NCI-H187 treated with DMSO at 0.1 percent for 48 hours (cell line): ENCODE results near the gene SORL1-AS1.
"Not testable (repeated sequence)": the region's sequence is repeated elsewhere in the genome, so short reads cannot be mapped to it uniquely, and the experiment has no call there.

ENCODE experiments used
- DNase-seq: peaks from one replicate; lab custom pipeline; 2025; lab: John Stamatoyannopoulos, UW

SORL1-AS1 gene

DNA sequence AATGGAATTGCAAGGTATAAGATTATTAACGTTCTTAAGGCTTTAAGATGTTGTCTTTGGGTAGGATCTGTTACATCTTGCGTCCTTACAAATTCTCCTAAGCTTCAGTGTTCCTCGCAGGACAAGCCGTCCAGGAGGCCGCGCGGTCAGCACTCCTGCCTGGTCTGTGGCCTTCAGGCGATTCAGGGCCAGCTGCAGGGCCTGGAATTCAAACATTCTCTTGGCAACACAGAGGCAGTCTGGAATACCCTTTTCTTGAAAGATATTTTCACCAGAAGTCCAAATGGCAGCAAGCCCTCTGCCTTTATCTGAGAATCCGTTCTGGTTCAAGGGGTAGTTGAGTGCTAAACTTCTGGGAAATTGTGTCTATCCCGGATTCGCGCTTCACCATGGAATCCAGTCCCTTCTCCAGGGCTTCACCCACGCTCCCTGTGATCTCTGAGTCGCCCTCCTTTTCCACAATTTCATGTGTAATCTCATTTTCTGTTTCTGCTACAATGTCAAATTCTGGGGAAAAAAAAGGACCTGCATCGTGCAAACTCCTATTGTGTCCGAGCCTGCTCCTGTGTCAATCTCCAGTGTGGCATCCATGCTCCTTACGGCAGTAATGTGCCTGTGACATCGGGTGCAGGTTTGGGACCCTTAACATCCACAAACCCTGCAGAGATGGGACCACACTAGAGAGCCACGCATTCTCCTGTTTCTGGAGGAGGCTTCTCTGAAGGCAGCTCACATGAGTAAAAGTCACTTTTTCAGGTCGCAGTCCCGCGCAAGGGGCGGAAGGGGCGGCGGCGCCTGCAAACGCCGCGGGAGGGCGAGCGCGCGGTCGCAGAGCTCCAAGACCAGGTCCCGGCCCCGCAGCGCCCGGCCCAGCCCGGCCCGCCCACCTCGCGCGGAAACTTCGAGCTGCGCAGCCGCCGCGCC lies 26.0 kb downstream of the SORL1-AS1 start:
- no peak for DNase-seq

DNA sequence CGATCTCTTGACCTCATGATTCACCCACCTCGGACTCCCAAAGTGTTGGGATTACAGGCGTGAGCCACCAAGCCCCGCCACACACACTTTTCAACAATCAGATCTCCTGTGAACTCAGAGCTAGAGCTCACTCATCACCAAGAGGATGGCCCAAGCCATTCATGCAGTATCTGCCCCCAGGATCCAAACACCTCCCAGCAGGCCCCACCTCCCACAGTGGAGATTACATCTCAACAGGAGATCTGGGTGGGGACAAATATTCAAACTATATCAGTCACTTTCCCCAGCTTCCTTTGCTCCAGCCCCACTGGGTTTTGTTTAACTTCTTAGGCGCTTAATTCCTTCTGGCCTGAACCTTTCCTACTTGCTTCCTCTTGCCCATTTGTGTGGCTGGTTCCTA lies 26.9 kb downstream of the SORL1-AS1 start:
- DNase-seq = no peak

DNA sequence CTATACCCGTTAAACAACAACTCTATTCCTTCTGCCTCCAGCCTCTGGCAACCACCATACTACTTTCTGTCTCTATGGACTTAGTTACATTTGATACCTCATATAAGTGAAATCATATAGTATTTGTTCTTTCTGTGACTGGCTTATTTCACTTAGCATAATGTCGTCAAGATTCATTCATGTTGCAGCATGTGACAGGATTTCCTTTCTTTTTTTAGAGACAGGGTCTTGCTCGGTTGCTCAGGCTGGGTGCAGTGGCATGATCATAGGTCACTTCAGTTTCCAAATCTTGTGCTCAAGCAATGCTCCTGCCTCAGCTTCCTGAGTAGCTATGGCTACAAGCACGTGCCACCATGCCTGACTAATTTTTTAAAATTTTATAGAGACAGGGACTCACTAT lies 30.1 kb downstream of the SORL1-AS1 start:
- no peak for DNase-seq

DNA sequence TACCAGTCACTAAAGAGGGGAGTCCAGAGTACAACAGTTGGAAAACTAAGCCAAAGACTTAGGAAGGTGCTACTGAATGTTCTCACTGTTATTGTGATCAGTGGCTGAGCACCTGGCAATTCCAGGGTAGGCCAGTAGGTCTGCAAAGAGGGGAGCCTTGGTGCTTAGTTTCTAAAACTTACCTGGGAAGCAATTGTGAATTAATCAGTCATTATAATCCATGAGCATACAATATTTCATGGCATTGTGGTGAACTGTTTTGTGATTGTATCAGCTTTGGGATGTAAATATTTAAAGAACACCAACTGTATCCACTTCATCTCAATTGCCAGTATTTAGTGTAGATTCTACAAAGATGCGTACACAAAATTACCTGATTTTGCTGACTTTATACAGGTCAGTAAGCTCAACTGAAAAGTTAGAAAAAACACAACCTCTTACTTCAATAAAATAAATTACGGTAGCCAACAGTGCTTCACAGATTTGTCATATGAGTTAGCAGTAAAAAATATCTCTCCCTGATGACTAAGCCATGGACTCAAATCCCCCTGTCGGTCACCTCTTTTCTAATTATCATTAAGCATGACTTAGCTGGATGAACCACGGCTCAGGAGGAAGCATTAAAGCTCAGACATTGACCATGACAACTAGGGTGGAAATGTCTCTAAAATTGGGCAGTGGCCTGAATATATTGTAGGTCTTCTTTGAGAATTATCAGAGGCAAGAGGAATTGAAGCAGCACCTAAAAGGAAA lies 31.4 kb downstream of the SORL1-AS1 start:
- DNase-seq = no peak

DNA sequence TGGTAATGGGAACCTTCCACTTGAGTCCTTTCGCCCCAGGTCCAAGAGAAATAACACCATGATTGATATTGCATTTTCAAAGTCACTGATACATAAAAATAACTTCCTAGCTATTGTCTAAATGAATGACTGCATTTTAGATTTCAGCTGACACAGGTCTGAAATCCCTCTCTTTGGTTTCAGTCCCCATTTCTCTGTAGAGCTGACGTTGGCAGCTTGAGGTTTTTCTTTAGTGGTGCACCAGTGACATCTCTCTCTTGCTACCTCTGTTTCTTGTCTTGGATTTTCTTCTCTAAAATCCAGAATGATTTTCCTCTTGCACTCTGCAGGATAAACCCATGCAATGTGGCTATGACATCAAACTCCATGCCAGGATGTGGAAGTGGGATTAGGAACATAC lies 32.4 kb downstream of the SORL1-AS1 start:
- no peak for DNase-seq

DNA sequence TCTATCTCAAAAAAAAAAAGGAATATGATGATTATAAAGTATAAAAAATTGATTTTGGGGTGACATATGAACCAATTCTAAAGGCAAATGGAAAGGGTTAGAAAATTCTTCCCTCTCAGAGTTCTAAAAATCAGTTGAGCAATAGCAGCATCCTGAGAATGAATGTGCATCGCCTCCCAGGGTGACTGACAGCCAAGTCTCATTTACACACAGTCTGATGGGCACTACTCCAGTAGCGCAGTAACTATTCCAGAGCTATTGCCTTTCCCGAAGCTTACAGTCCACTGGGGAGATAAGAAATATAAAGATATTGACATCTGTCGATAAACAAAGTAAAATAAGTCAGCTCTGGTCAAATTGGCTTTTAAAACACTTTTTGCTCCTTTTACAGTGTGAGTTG lies 32.9 kb downstream of the SORL1-AS1 start:
- DNase-seq = no peak

DNA sequence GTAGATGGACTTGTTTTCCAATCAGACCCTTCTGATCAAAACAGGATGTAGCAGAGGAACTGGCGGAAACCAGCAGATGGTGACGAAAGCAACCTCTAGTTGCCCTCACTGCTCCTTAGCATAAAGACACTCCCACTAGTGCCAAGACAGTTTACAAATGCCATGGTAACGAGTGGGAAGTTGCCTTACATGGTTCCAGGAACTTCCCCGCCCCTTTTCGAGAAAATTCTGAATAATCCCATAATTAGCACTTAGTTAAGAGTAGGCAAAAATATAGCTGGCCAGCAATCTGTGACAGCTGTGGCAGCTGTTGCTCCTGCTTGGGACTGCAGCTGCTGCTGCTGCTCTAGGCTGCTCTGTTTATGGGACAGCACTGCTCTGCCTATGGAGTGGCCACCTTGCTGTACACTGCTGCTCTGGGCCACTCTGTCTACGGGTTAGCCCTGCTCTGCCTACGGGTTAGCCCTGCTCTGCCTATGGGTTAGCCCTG lies 34.1 kb downstream of the SORL1-AS1 start:
- no peak for DNase-seq

DNA sequence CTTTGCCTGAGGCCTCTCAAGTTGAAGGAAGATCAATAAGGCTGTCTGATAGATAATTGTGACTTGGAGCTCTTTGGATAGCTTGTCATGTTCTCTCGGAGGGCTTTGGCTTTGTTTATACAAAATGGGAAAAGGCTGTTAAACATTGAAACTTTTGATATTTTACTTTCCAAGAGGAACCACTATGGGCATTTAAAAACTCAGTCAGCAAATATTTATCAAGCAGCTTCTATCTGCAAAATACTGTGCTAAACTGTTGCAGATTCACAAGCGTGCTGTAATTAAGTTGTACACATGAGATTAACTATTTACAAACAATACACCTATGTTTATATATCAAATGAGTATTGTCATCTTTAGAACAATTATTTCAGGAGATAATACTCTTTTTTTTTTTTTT lies 35.2 kb downstream of the SORL1-AS1 start:
- no peak for DNase-seq

DNA sequence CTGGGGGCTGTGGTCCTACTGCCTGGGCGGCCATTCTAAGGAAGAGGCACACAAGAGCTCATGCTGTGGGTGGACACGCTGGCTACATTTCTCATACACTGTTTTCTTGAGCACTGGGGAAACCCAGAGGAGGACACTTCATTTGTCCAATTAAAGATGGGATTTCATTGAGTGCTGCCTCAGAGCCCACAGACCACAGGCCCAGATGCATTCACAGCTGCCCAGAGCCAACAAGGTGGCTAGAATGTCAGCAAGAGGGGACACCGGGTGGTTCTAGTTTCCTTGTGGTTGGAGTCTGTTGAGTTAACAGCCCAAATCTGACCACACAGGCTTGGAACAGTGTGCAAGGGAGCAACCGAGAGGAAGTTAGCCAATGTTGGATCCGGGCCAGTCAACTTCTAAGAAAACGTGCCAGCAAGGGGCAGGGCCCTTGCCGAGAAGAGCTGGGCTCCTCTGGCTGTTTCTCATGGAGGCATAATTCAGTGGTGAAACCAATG lies 35.7 kb downstream of the SORL1-AS1 start:
- no peak for DNase-seq

DNA sequence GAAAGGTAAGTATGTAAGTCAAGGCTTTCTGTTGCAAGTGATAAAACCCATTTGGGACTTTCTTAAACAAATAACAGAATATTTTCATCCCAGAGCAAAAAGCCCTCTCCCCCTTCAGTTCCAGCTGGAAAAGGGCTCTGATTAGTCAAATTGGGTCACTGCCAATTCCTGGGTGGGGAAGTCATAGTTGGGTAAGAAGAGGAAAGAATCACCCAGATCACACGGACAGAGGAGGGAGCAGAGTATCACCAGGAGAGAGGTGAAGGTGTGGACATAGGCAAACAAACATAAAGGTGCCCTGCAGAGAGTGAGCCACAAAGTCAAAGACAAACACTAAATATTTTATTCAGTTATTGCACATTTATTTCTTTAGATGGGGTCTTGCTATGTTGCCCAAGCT lies 36.9 kb downstream of the SORL1-AS1 start:
- no peak for DNase-seq

DNA sequence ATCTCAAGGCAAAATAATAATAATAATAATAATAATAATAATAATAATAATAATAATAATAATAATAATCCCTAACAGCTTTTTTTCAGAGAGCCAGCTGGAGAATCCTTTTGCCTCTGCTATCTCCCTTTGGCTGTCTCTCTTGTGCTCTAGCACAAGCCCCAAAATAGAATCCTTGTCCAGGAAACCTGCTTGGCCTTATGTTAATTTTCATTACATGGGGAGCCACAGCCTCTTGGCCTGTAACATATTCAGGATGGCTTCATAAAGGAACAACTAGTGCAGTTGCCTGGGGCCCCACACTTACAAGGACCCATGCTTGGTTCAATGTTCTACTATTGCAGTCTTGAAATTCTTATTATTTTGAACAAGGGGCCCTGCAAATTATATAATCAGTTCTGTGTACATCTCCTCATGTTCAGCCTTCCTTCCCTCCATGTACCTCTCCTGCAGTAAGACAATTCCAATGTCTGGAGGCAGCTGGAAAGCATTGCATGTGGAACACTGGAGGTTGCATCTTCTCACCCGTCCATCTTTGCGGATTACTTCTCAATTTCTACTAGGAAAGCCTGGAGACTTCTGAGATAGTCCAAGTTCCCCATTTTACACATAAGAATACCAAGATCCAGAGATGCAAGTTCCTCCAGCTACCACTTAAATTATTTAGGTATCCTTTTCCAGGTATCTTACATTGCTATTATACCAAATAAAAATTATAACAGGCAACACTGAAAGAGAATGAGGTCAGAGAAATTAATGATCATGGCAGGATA lies 38.4 kb downstream of the SORL1-AS1 start:
- DNase-seq = no peak

DNA sequence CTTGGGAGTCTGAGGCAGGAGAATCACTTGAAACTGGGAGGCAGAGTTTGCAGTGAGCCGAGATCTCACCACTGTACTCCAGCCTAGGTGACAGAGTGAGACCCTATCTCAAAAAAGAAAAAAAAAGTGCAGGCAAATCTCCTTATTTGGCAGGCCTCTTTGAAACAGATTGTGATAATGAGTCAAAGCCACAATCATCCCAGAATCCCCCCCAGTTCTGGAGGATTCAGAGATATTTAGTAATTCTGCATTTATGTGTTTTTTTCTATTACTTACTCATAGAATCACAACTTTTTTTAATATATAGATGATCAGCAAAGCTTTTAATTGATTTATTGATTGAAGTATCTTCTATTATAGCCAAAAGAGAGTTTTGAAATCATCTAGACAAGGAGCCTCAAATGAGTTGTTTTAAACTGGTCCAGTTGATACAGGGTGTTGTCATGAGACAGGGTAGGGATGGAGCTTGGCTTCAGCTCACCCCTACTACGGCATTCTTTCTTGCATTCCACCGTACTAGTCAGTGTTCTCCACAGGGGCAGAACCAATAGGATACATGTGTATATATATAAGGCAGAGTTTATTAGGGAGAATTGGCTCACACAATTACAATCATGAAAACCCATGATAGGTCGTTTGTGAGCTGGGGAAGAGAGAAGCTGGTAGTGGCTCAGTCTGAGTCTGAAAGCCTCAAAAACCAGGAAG lies 39.9 kb downstream of the SORL1-AS1 start:
- DNase-seq = no peak

DNA sequence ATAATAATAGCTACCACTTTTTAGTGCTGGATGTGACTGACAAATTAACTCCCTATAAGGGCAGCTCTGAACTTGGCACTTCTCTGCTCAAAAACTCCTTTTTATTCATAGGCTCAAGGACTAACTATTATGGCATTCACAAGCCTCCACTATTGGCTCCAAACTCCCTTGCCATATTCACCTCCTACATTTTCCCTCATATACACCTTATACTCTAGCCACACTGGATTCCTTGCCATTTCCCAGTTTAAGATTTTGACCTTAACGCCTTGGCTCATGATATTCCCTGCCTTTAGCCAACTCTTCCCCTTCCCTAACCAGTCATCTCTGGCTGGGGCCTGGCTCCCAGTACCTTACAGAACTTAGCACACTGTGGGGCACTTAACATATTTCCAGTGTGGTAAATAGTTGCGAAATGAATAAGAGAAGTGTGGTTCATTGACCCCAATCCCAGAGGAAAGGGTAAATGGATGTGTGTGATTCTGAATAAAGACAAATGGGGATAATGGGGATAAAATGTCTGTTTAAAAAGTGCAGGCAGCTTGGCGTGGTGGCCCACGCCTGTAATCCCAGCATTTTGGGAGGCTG lies 40.7 kb downstream of the SORL1-AS1 start:
- DNase-seq = no peak

DNA sequence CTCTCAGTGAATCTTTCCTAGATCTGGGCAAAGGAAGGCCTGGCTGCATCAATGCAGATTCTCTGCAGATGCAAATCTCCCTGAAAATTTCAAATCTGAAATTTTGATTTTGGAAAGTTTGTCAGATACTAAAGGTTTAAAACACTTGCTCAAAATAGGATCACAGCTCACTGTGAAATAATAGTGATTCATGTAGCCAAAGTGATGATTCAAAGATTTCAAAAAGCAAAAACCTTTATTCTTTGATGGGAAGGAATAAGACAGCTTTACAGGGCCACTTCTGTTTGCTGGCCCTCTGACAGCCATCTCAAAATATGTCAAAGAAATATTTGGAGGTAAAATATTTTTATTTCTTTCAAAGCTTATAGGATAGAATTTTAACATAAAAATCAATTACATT lies 41.4 kb downstream of the SORL1-AS1 start:
- DNase-seq = not testable (repeated sequence)

DNA sequence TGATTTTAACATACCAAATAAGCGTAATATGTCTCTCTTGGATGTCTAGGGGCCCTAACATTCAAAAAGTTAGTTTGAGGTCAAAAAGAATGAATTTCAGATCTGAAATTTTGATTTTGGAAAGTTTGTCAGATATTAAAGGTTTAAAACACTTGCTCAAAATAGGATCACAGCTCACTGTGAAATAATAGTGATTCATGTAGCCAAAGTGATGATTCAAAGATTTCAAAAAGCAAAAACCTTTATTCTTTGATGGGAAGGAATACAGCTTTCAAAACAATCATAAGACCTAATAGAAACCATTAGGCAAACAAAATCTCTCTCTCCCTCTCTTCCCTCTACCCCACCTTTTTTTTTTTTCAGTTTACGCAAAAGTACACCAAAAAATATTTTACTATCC lies 42.7 kb downstream of the SORL1-AS1 start:
- not testable (repeated sequence) for DNase-seq

DNA sequence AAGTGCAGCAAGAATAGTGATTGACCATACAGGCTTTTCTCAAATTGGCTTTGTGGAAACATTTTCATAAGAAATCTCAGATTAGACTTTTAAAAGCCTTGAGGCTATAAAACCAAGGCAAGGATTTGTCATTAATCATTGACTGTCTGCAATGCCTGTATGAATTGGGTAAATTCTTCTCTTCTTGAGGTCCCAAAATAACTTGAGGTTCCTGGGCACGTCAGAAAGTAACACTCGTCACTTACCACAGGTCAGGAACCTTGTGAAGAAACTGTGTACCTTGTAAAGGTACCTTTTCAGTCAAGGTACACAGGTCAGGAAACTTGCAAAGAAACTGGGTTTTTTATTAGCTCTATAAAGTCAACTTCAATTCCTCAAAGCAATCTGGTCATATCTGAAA lies 43.9 kb downstream of the SORL1-AS1 start:
- DNase-seq = no peak

DNA sequence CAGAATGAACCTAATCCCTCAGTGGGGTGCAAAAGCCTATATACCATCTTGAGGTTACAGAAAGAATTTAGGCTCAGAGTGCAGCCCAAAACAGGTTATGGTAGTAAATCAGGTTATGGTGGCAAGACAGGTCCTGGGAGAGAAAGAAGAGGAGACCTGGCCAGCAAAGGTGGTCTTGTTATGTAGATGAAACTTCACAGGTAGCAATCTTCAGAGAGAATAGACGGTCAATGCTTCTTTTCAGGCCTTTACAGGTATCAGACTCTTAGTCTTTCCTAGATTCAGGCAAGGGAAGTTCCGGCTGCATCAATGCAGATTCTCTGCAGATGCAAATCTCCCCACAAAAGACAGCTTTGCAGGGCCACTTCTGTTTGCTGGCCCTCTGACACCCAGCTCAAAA lies 46.5 kb downstream of the SORL1-AS1 start:
- DNase-seq = no peak

DNA sequence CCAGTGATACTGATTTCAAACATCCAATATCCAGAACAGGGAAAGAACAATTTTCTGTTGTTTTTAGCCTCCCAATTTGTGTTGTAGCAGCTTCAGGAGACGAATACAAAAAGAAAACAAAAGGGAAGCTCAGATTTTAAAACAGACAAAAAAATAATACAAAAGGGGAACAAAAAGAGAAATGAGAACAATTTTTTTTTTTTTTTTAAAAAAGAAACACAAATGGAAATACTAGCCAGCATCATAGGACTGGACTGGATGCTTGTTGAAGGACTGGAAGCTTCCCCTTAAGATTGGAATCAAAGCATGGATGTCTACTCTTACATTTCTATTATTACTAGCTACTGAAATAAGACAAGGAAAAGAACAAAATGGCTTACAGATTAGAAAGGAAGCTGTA lies 47.1 kb downstream of the SORL1-AS1 start:
- DNase-seq = no peak

DNA sequence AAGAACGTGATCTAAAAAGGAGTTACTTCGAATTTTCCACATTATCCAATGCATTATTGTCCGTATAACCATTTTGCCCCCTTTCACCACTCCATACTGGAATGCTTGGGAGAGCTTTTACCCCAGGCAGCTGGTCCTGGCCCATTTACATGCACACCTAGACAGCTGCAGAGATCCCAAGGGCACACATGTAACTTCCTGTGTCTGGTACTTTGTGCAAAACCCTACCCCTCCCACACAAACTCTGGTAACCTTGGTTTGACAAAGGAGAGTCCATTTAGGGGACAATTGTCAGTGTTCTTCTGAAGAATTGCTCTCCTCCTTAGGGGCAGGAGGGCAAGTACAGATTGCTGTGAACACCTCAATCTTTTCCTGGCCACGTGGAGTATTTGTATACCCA lies 58.0 kb downstream of the SORL1-AS1 start:
- DNase-seq = no peak

DNA sequence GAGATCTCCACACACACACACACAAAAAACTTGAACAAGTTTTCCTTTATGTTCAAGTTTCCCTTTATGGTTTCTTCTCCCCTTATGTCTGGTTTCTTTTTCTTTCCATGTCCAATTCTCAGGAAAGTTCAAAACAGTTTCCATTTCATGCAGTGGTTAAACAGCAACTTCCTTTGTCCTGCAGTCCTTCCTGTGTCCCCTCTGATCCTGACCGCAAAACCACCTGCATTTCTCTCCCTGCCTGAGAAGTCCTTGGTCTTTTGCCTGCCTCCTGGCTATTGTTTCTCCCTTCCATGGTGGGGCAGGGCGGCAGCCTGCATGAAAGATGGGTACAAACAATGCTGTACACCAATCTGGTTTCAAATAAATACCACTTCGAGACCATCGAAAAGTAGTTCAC lies 58.9 kb downstream of the SORL1-AS1 start:
- DNase-seq = no peak

DNA sequence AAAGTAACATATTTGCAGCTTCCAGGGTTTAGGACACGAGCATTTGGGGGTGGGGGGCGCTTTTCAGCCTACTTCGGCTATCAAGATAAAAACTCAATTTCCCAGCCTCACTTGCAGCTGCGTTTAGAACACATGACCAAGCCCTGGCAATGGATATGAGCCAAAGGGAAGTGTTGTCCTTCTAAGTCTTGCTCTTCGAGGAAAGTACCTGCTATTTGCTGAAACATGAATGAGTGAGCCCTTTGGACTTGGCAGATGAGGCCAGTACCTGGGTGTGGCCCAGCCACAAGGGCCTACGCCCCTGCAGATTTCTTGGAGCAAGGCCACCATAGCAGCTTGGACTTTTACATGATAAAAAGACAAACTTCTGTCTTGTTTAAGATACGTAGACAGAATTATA lies 60.9 kb downstream of the SORL1-AS1 start:
- no peak for DNase-seq
